Panc1 (cell line): ENCODE data around the gene NFKB1. TPM values are rescaled to one million over a fixed set of nuclear protein-coding genes. Genes with fewer than 3 reads are reported as not detected.

Experiments
- ATAC-seq: fragments of 200-7000 bp; cut with Tn5 transposase; 2 replicates; pipeline ENCODE4 v1.9.1; 2020; ENCODE audit warnings: mild to moderate bottlenecking, moderate library complexity
- BruUV-seq: library from RNA; stranded (reverse); fragments of 400-500 nt; replicated peaks from 2 replicates; lab custom pipeline; 2021; lab: Mats Ljungman, UMichigan
- CTCF ChIA-PET: fragments of 300-600 bp; sonication (Branson Sonifier 250); formaldehyde crosslinking; loops from one replicate; lab custom pipeline; 2022; ENCODE audit warnings: antibody characterized with exemption; lab: Charles Lee
- POLR2A ChIA-PET: fragments of 300-600 bp; sonication (Branson Sonifier 250); formaldehyde crosslinking; loops from one replicate; lab custom pipeline; 2022; ENCODE audit warnings: antibody characterized with exemption; lab: Charles Lee
- DNase-seq: peaks from one replicate; pipeline ENCODE4 v3.0.0-alpha.2; 2010; ENCODE audit warnings: low read depth, low spot score
- H3K27ac ChIP-seq: 2 replicates; pipeline ENCODE4 v1.5.1; 2011; ENCODE audit warnings: mild to moderate bottlenecking, low read length, inconsistent platforms
- H3K27me3 ChIP-seq: fragments of 200-500 bp; sonication (Bioruptor generic); 2 replicates; pipeline ENCODE4 v1.6.0; 2014; ENCODE audit warnings: low read length, inconsistent platforms; ENCODE audit not compliant: control insufficient read depth, insufficient read depth
- H3K36me3 ChIP-seq: fragments of 200-500 bp; sonication (Bioruptor generic); 2 replicates; pipeline ENCODE4 v1.5.1; 2014; ENCODE audit warnings: inconsistent platforms, mild to moderate bottlenecking, low read length, moderate library complexity; ENCODE audit not compliant: control insufficient read depth, insufficient read depth
- H3K4me1 ChIP-seq: 2 replicates; pipeline ENCODE4 v1.5.1; 2011; ENCODE audit warnings: inconsistent platforms, mild to moderate bottlenecking, low read length, moderate library complexity; ENCODE audit not compliant: control insufficient read depth, insufficient read depth
- H3K4me3 ChIP-seq, 2 experiments: 2 replicates each; pipeline ENCODE4 v1.5.1; 2011 to 2012; ENCODE audit warnings: low read depth in 2 of 2, low read length in 2 of 2, mild to moderate bottlenecking in 2 of 2, inconsistent platforms in 1 of 2, moderate library complexity in 1 of 2
- H3K9me3 ChIP-seq: fragments of 200-500 bp; sonication (Bioruptor generic); 2 replicates; pipeline ENCODE4 v1.5.1; 2014; ENCODE audit warnings: low read depth, mild to moderate bottlenecking, inconsistent platforms, low read length, moderate library complexity; ENCODE audit not compliant: control insufficient read depth, insufficient read depth
- POLR2AphosphoS5 ChIP-seq: IDR thresholded peaks from 2 replicates; pipeline ENCODE4 v1.6.1; 2012; ENCODE audit warnings: mild to moderate bottlenecking, low read depth, low read length, moderate library complexity
- SIN3A ChIP-seq: IDR thresholded peaks from 2 replicates; pipeline ENCODE4 v1.6.1; 2012; ENCODE audit warnings: low read depth, mild to moderate bottlenecking, low read length, moderate library complexity, borderline replicate concordance; ENCODE audit not compliant: insufficient read depth
- TCF7L2 ChIP-seq: IDR thresholded peaks from 2 replicates; pipeline ENCODE4 v1.6.1; 2011; ENCODE audit warnings: mild to moderate bottlenecking, low read depth, low read length, inconsistent platforms
- in situ Hi-C: cut with HindIII; loops from 2 replicates; pipeline ENCODE4 v1.10.0; 2016; ENCODE audit warnings: low sequenced_read_pairs, low pct_unique_long_range_greater_than_20kb
- intact Hi-C: fragments of 100-400 bp; cut with micrococcal nuclease; formaldehyde crosslinking; loops from one replicate; pipeline ENCODE4 v1.10.0; 2022; ENCODE audit not compliant: unreplicated experiment
- total RNA-seq: library from RNA; stranded (reverse); gene quantifications from one replicate; pipeline ENCODE4 v1.2.1, GENCODE V29; 2021; ENCODE audit not compliant: unreplicated experiment
- TF ChIP-seq, protein P1 (sequence below): fragments of 450-650 bp; IDR thresholded peaks from 2 replicates; pipeline ENCODE4 v1.5.1; 2017; ENCODE audit warnings: mild to moderate bottlenecking
- TF ChIP-seq, protein P2 (sequence below), 2 experiments: IDR thresholded peaks; 2 replicates each; pipeline ENCODE4 v1.6.1; 2011 to 2012; ENCODE audit warnings: low read depth in 2 of 2, control low read depth in 1 of 2, low read length in 1 of 2, mild to moderate bottlenecking in 1 of 2, moderate library complexity in 1 of 2; ENCODE audit not compliant: insufficient read depth in 1 of 2

NFKB1 gene
- total RNA-seq, 1 experiment from 2014 or later, result 29.0 TPM

DNA sequence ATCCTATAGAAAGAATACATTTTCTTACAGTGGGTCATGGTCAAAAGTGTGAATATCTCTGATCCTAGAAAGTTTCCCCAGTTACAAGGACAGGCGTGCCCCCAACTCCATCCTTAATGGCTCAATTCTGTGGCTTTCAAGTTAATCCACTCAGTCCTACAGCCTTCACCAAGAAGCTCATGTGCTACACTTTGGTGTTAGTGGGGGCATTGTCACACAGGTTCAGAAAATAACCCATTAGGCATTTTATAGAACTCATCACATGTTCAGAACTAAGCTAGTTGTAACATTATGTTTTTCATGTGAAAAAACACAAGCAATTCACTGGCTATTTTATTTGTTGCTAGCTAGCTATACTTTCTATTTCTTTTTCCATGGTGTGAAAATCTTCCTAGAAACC lies 20.4 kb downstream of the NFKB1 start:
- CTCF ChIA-PET, result no interaction called here

DNA sequence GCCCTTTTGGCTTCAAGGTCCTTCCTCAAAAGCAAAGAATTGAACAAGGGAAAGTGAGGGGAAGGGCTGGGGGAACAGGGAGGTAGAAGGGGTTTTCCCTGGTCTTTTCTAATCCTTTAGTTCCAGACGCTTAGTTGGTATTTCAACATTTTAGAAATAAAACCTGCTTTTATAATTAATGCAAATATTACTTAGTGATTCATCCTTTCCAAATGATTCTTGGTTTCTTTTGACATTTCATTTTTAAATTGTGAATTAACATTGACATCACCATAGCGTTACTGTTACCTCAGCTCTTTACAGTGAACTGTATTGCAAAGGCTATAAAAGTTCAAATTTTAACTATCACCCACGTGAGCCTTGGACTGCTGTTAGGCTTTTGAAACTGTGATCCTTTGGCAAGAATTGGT lies 20.9 kb downstream of the NFKB1 start:
- no peak for TF ChIP-seq SIN3A
- Histone ChIP-seq H3K27me3 (no peaks in the 10 kb centered on the region), H3K9me3 (no peaks in the 10 kb centered on the region), H3K36me3 (no peaks in the 10 kb centered on the region), H3K4me3 (no peak overlapping the region), H3K4me1 (no peaks in the 10 kb centered on the region), H3K27ac (no peak overlapping the region)
- POLR2A ChIA-PET, result no interaction called here
- in situ Hi-C loops, result no loop called here
- ATAC-seq, result no peak
- DNase-seq, result no peak
- no TSS peak for BruUV-seq
- intact Hi-C loops, result no loop called here
- CTCF ChIA-PET, result interaction anchor here (0.6 kb wide), 1 partner anchor 36 kb away, joined by 3 read pairs; no protein-coding TSS in a partner anchor

More for the DNA sequence above, 20.4 kb downstream of the NFKB1 start:
- no TSS peak for BruUV-seq
- Histone ChIP-seq H3K27ac (no peak overlapping the region), H3K27me3 (no peaks in the 10 kb centered on the region), H3K9me3 (peaks cover under 1% of the 10 kb centered on the region; the same call in 1 of the 2 replicates), H3K4me1 (no peaks in the 10 kb centered on the region), H3K36me3 (no peaks in the 10 kb centered on the region), H3K4me3 (no peak overlapping the region)
- TF ChIP-seq SIN3A, result no peak
- TF ChIP-seq, protein P1, sequence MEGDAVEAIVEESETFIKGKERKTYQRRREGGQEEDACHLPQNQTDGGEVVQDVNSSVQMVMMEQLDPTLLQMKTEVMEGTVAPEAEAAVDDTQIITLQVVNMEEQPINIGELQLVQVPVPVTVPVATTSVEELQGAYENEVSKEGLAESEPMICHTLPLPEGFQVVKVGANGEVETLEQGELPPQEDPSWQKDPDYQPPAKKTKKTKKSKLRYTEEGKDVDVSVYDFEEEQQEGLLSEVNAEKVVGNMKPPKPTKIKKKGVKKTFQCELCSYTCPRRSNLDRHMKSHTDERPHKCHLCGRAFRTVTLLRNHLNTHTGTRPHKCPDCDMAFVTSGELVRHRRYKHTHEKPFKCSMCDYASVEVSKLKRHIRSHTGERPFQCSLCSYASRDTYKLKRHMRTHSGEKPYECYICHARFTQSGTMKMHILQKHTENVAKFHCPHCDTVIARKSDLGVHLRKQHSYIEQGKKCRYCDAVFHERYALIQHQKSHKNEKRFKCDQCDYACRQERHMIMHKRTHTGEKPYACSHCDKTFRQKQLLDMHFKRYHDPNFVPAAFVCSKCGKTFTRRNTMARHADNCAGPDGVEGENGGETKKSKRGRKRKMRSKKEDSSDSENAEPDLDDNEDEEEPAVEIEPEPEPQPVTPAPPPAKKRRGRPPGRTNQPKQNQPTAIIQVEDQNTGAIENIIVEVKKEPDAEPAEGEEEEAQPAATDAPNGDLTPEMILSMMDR, result no peak
- TF ChIP-seq TCF7L2, result no peak
- TF ChIP-seq, protein P2, sequence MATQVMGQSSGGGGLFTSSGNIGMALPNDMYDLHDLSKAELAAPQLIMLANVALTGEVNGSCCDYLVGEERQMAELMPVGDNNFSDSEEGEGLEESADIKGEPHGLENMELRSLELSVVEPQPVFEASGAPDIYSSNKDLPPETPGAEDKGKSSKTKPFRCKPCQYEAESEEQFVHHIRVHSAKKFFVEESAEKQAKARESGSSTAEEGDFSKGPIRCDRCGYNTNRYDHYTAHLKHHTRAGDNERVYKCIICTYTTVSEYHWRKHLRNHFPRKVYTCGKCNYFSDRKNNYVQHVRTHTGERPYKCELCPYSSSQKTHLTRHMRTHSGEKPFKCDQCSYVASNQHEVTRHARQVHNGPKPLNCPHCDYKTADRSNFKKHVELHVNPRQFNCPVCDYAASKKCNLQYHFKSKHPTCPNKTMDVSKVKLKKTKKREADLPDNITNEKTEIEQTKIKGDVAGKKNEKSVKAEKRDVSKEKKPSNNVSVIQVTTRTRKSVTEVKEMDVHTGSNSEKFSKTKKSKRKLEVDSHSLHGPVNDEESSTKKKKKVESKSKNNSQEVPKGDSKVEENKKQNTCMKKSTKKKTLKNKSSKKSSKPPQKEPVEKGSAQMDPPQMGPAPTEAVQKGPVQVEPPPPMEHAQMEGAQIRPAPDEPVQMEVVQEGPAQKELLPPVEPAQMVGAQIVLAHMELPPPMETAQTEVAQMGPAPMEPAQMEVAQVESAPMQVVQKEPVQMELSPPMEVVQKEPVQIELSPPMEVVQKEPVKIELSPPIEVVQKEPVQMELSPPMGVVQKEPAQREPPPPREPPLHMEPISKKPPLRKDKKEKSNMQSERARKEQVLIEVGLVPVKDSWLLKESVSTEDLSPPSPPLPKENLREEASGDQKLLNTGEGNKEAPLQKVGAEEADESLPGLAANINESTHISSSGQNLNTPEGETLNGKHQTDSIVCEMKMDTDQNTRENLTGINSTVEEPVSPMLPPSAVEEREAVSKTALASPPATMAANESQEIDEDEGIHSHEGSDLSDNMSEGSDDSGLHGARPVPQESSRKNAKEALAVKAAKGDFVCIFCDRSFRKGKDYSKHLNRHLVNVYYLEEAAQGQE (IDR thresholded peaks at IDR 0.05; ENCODE audit: insufficient read depth in 1 of 2, low read depth in 2 of 2, low read length in 1 of 2), result no peak
- TF ChIP-seq POLR2AphosphoS5, result no peak
- in situ Hi-C loops (no loop called here), intact Hi-C loops (no loop called here)
- no peak for DNase-seq
- POLR2A ChIA-PET, result no interaction called here
- no peak for ATAC-seq

DNA sequence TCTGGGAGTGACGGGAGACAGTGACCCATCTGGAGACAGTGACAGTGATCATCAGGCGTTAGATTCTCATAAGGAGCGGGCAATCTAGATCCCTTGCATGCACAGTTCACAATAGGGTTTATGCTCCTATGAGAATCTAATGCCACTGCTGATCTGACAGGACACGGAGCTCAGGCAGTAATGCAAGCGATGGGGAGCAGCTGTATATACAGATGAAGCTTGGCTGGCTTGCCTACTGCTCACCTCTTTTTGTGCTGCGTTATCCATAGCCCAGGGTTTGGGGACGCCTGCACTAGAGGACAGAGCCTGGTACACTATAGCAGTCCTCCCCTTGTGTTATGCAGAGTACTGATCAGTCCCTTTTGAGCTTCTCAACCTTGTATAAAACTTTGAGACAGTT lies 23.5 kb downstream of the NFKB1 start:
- intact Hi-C loops (no loop called here), in situ Hi-C loops (no loop called here)
- CTCF ChIA-PET, result no interaction called here
- Histone ChIP-seq H3K9me3 (no peaks in the 10 kb centered on the region), H3K4me3 (no peak overlapping the region), H3K4me1 (no peaks in the 10 kb centered on the region), H3K27ac (no peak overlapping the region), H3K36me3 (no peaks in the 10 kb centered on the region; the same call in 1 of the 2 replicates), H3K27me3 (no peaks in the 10 kb centered on the region)
- ATAC-seq, result no peak
- POLR2A ChIA-PET, result no interaction called here
- TF ChIP-seq POLR2AphosphoS5, result no peak
- no peak for TF ChIP-seq TCF7L2
- TF ChIP-seq SIN3A, result no peak
- TF ChIP-seq, protein P1, result no peak
- TF ChIP-seq, protein P2 (IDR thresholded peaks at IDR 0.05; ENCODE audit: insufficient read depth in 1 of 2, low read depth in 2 of 2, low read length in 1 of 2), result no peak
- no TSS peak for BruUV-seq
- DNase-seq, result no peak
